ENCODE data around the gene XYLB. TPM values are rescaled to one million over a fixed set of nuclear protein-coding genes. Genes with fewer than 3 reads are reported as not detected.

XYLB gene
- total RNA-seq, 2 donors from 2014 or later, result 4.7 to 6.3 TPM

- Histone ChIP-seq H3K4me1 (ENCODE audit: control insufficient read depth, insufficient read depth, low read length) (no peaks in the 10 kb centered on the region), H3K4me3 (ENCODE audit: low read length) (no peak overlapping the region), H3K9ac (ENCODE audit: extremely low read depth, low read length, poor library complexity, severe bottlenecking) (no peak overlapping the region), H3K27ac (ENCODE audit: low read depth, low read length) (no peak overlapping the region), H3K27me3 (ENCODE audit: control insufficient read depth, insufficient read depth, low read length, poor library complexity, severe bottlenecking) (no peaks in the 10 kb centered on the region), H3K9me3 (ENCODE audit: control insufficient read depth, low read length) (peaks cover 24% of the 10 kb centered on the region), H3K36me3 (ENCODE audit: control insufficient read depth, insufficient read depth, low read length) (peaks cover 15% of the 10 kb centered on the region)
- no peaks in the 10 kb centered on the region for H3K4me1 Mint-ChIP-seq
- peaks cover 68% of the 10 kb centered on the region for H3K36me3 Mint-ChIP-seq (ENCODE audit: low read depth)
- H3K9me3 Mint-ChIP-seq, result peaks cover 27% of the 10 kb centered on the region
- H3K27me3 Mint-ChIP-seq (ENCODE audit: insufficient read depth), result no peaks in the 10 kb centered on the region
- no peak for DNase-seq
- no peak overlapping the region for H3K27ac Mint-ChIP-seq
- H3K4me3 Mint-ChIP-seq, result no peak overlapping the region
- TF ChIP-seq CTCF (conservative IDR thresholded peaks at IDR 0.05), result no peak
- WGBS, 2 experiments (ENCODE audit: insufficient coverage in 1 of 2, insufficient read length in 1 of 2), result 80 to 86% methylated on average over 6 to 7 of the region's 7 CpGs
These were observed 32.7 kb downstream of the XYLB start for GRCh38 chr3:38379201-38379770.

GRCh38 chr3:38382506-38383080 lies 36.0 kb downstream of the XYLB start:
- Mint-ChIP-seq H3K27me3 (ENCODE audit: insufficient read depth) (no peaks in the 10 kb centered on the region), H3K4me3 (no peak overlapping the region), H3K36me3 (ENCODE audit: low read depth) (peaks cover 80% of the 10 kb centered on the region), H3K9me3 (peaks cover 41% of the 10 kb centered on the region), H3K27ac (no peak overlapping the region), H3K4me1 (no peaks in the 10 kb centered on the region)
- H3K4me3 ChIP-seq (ENCODE audit: low read length), result no peak overlapping the region
- no peaks in the 10 kb centered on the region for H3K4me1 ChIP-seq (ENCODE audit: control insufficient read depth, insufficient read depth, low read length)
- no peak for DNase-seq
- peaks cover 49% of the 10 kb centered on the region for H3K9me3 ChIP-seq (ENCODE audit: control insufficient read depth, low read length)
- no peaks in the 10 kb centered on the region for H3K27me3 ChIP-seq (ENCODE audit: control insufficient read depth, insufficient read depth, low read length, poor library complexity, severe bottlenecking)
- H3K27ac ChIP-seq (ENCODE audit: low read depth, low read length), result no peak overlapping the region
- H3K9ac ChIP-seq (ENCODE audit: extremely low read depth, low read length, poor library complexity, severe bottlenecking), result no peak overlapping the region
- no peak for TF ChIP-seq CTCF (conservative IDR thresholded peaks at IDR 0.05)
- peaks cover 15% of the 10 kb centered on the region for H3K36me3 ChIP-seq (ENCODE audit: control insufficient read depth, insufficient read depth, low read length)
- WGBS, 2 experiments (ENCODE audit: insufficient coverage in 1 of 2, insufficient read length in 1 of 2), result 80 to 92% methylated on average over 6 to 7 of the region's 7 CpGs

- Histone ChIP-seq H3K27me3 (ENCODE audit: control insufficient read depth, insufficient read depth, low read length, poor library complexity, severe bottlenecking) (no peaks in the 10 kb centered on the region), H3K36me3 (ENCODE audit: control insufficient read depth, insufficient read depth, low read length) (peaks cover 15% of the 10 kb centered on the region), H3K9ac (ENCODE audit: extremely low read depth, low read length, poor library complexity, severe bottlenecking) (no peak overlapping the region), H3K4me3 (ENCODE audit: low read length) (no peak overlapping the region), H3K4me1 (ENCODE audit: control insufficient read depth, insufficient read depth, low read length) (no peaks in the 10 kb centered on the region), H3K9me3 (ENCODE audit: control insufficient read depth, low read length) (peaks cover 53% of the 10 kb centered on the region), H3K27ac (ENCODE audit: low read depth, low read length) (no peak overlapping the region)
- Mint-ChIP-seq H3K4me3 (no peak overlapping the region), H3K36me3 (ENCODE audit: low read depth) (peaks cover 74% of the 10 kb centered on the region), H3K27ac (no peak overlapping the region), H3K9me3 (peaks cover 44% of the 10 kb centered on the region), H3K27me3 (ENCODE audit: insufficient read depth) (no peaks in the 10 kb centered on the region), H3K4me1 (no peaks in the 10 kb centered on the region)
- WGBS, 2 experiments (ENCODE audit: insufficient coverage in 1 of 2, insufficient read length in 1 of 2), result 89 to 95% methylated on average over 6 to 8 of the region's 8 CpGs
- no peak for TF ChIP-seq CTCF (conservative IDR thresholded peaks at IDR 0.05)
- DNase-seq, result no peak
These were observed 36.7 kb downstream of the XYLB start for GRCh38 chr3:38383156-38383875.

Measured in endodermal cell (in vitro differentiated cells).